ENCODE measurements around the gene CXCR3.
"Not testable (repeated sequence)": the region's sequence is repeated elsewhere in the genome, so short reads cannot be mapped to it uniquely, and the experiment has no call there.

Gene CXCR3

DNA sequence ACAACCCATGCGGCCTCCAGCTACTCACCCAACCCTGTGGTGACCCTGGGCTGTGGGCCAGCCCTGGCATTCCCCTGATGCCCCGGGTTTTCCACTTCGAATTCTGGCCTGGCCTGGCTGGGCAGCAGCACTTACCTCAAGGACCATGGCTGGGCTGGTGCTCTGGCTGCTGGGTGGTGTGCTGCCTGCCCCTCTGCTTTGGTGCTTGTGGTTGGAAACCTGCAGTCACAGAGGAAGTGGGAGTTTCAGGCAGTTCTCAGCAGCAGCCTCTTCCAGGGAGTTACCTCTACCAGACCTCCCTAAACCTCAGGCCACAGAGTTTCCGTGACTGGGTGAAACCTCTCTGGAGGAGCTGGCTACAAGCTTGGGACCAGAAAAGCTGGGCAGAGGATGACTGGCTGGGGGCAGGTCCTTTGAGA, at the start of gene CXCR3:
TSS of gene CXCR3 (minus strand) at position 209 of the 419 bp plus-strand sequence. CDS start at position 147, 62 bp downstream.
- peak; percentile 38 to 41 for DNase-seq (ENCODE audit: low read depth in 2 of 2, low spot score in 1 of 2)

DNA sequence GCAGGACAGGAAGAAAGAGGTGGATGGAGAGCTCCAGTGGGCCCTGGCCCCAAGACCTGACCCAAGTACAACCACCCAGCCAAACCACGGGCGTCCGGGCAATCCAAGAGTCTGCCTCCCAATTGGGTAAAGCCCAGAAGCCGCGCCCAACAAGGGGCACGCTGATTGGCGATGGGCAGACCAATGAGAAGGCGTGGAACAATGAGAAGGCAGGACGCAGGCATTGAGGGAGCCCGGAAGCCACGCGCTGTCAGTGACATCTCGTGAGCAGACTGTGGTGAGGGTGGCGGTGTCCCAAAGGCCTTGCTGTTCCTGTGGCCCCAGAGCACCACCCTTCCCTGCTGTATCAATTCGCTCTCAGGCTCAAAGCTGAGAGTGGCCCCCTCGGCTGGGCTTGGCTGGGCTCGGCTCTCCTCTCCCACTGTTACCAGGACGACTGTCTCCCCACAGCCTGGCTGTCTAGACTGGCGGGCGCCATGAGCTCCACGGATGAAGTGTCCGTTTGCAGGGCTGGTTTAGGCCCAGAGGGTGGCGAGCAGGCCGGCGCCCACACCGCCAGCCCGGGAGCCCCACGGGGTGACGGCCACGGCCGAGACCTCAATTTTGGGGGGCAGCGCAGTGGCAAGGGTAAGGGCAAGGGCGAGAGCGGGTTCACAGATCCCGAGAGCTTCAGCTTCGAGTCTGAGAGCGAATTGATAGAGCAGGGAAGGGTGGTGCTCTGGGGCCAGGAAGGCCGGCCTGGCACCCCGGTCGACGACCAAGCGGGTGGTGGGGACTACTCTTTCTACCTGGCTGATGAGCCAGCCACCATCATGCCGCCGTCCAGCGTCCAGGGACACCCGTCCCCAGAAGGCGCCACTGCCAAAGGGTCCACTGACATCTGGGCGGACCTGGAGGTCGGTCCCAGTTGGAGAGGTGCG, 49.3 kb upstream of the CXCR3 start, which contains the start of gene LOC101059915:
TSS of gene LOC101059915 (plus strand) at position 219 of the 920 bp plus-strand sequence.
- DNase-seq (ENCODE audit: low read depth in 2 of 2, low spot score in 1 of 2): no peak

DNA sequence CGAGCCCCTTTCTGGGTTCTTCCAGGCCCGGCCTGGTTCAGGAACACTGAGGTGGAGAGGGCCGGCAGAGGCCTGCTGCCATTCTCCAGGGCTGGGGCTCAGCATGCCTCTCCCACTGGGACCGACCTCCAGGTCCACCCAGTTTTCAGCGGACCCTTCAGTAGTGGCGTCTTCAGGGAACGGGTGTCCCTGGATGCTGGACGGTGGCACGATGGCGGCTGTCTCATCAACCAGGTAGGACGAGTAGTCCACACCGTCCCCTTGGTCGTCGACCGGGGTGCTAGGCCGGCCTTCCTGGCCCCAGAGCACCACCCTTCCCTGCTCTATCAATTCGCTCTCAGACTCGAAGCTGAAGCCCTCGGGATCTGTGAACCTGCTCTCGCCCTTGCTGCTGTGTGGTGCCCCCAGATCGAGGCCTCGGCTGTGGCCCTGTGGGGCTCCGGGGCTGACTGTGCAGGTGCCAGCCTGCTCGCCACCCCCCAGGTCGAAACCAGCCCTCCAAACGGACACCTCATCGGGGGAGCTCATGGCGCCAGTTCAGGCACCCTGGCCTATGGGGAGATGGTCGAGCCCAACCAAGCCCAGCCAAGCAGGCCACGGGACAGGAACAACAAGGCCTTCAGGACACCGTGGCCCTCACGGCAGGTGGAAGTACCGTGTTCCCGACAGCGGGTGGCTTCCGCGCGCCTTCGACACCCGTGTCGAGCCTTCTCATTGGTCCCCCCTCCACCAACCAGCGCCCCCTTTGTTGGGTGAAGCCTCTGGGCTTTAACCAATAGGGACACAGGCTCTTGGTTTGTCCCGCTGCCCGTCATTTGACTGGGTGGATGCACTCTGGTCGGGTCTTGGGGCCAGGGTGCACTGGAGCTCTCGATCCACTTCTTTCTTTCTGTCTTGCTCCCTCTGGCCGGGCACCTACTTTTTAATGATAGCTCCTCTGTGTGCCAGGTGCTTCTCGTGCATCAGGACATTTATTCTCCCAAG, 48.2 kb upstream of the CXCR3 start:
- no peak for DNase-seq (ENCODE audit: low read depth in 2 of 2, low spot score in 1 of 2)

DNA sequence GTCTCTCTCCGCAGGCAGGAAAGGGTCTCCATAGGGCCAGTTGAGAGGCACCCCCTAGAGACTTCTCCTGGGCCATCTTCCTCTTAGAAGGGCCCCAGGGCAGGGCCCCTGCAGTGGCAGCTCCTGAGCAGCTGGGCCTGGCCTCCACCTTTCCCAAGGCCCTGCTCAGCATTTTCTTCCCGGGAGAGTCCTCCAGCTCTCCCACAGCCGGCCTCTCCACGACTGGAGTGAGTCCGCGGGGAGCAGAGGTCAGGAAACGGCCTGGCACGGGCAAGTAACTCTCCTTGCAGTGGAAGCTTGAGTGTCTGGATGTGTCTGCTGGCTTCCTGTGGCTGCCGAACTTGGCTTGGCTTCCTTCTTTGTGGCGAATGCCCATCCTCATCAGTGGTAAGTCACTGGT, 47.4 kb upstream of the CXCR3 start:
- no peak for DNase-seq (ENCODE audit: low read depth in 2 of 2, low spot score in 1 of 2)

DNA sequence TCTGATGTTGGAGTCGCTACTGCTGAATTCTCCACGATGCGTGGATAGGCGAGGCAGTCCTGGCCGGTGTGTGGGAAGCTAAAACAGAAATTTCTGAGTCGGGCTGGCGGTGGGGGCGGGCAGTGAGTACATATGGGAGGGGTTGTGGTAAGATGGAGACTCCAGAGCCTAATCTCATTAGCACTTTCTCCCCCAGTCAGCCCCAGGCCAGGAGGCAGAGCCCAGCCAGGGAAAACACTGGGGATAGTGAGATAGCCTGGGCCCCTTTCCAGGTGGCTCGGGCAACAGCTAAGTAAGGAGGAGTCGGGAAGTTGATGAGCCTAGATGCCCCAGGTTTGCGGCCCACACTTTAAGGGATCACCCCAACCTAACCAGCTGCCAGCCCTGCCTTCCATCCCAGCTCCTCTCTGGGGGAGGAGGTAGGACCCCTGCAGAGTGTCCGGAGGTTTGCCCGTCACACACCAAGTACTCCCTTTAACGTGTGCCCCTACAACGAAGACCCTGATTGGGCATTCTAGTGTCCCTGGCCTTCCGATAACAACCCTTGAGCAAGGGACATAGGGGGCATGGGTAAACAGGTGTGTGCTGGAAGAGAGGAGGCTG, 46.7 kb upstream of the CXCR3 start:
- no peak for DNase-seq (ENCODE audit: low read depth in 2 of 2, low spot score in 1 of 2)

DNA sequence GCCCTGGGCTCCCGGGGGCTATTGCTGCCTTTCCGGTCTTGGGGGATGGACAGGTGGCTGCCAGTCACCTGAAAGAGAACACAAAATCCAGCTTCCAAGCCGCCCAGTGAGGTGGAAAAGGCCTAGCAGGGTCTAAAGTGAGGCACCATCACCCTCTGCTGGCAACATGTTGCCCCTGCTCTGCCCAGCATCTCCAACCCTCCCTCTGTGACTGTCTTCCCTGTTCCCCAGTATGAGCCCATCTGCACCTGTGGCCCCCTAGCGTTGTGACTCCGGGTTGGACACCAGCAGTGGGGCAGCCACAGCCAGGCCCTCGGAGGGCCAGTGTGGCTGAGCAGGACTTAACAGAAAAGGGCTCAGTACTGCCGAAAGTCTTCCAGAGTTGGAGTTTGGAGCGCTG, 45.9 kb upstream of the CXCR3 start:
- DNase-seq (ENCODE audit: low read depth in 2 of 2, low spot score in 1 of 2): not testable (repeated sequence)

DNA sequence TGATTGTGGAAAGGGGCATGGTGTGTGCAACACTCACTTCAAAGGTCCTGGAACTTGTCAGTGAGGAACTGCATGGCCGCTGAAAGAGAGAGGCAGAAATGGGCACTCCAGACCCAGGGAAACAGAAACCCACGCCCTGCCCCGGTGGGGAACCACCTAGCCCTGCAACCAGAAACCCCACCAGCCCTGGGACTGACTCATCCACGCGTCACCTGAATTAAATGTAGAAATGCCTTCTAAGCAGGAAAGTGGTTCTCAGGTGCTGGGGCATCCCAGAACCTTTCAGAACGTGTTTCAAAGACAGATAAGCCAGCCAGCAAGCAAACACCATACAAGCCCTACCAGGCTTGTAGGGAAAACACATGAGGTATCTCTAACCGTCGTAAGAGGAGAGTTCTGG, 44.9 kb upstream of the CXCR3 start:
- DNase-seq (ENCODE audit: low read depth in 2 of 2, low spot score in 1 of 2): peak in 1 of 2 donors; percentile 19

DNA sequence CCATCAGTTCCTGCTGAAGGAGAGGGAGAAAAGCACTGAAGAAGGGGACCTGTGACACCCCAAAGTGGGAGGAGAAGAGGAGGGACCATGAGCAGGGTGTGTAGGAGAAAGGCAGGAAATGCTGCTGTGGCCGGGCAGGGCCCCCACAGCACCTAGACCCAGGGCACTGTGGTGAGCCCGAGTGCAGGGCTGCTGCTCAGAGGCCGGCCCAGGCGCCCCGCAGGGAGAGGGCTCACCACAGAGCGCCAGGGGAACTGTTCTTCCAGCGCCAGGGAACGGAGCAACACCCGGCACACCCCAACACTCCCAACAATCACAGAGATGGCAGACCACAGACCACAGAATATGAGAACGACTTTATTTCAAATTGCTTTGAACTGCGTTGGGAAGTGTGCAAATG, 44.3 kb upstream of the CXCR3 start:
- DNase-seq (ENCODE audit: low read depth in 2 of 2, low spot score in 1 of 2): not testable (repeated sequence)

DNA sequence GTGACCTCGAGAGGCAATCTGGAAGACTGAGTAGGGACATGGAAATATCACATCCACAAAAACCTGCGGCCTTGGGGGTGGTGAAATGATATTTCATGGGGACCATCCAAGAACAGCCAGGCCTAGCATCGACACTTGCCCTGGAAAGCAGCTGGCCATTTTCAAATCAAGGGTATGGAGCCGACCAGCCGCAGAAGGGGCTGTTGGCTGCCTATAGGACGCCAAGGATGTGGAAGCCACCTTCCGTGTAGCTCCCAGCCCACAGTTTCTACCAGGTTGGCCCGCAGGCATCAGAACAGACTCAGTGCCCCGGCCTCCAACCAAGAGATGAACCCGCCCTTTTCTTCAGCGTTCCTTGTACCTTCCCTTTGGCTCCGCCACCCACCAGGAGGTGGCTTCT, 43.6 kb upstream of the CXCR3 start:
- no peak for DNase-seq (ENCODE audit: low read depth in 2 of 2, low spot score in 1 of 2)

DNA sequence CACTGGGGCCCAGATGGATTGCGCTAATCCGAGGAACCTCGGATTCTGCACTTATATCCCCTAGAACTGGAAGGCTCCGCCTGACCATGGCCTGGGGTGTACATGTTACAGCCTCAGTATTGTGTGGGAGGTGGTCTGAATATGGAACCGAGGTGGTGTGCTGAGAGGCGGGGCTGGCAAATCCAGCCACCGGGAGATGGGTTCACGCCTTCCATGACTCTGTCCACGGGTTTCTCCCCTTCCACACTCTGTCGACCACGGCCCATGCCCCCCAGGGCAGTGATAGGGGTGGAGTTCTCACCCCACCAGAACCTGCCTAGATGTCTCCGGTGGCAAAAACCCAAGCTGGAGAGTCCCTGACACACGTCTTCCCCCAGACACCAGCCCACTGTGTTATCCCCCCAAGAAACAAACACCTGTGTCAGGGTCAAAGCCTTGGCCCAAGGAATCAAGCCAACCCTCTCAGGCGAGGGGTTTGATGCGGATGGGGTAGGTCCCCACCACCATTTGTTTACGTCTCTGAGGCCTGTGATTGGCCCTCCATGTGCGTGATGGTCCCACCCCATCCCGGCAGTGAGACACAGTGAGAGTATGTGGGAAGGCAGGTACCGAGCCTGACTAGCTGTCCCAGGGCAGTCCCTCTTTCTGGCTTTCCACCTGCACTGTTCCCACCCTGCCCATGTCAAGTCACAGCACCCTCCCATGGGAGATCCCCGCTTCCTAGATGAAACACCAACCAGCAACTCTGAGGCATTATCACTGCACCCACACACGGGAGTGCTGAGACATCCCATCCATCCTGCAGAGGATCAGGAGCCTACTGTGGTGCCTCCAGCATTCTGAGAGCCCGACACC, 42.5 kb upstream of the CXCR3 start:
- no peak for DNase-seq (ENCODE audit: low read depth in 2 of 2, low spot score in 1 of 2)

DNA sequence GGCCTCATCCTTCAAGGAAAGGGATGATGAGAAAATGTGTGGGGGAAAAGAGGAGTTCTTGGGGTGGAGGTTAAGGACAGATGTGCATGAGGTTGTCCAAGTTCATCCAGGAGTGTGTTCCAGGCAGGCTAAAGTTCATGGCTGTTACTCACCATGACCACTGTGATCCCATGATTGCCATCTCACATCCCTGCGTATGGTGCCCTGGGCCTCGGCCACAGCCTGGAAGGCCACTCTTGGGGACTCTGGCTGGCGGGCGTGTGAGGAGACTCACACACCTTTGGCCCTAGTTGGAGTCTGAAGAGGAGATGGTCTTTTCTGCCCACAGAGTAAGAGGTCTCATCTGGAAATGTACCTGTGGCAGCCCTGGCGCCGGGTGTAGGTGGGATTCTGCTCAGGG, 41.6 kb upstream of the CXCR3 start:
- DNase-seq (ENCODE audit: low read depth in 2 of 2, low spot score in 1 of 2): no peak

DNA sequence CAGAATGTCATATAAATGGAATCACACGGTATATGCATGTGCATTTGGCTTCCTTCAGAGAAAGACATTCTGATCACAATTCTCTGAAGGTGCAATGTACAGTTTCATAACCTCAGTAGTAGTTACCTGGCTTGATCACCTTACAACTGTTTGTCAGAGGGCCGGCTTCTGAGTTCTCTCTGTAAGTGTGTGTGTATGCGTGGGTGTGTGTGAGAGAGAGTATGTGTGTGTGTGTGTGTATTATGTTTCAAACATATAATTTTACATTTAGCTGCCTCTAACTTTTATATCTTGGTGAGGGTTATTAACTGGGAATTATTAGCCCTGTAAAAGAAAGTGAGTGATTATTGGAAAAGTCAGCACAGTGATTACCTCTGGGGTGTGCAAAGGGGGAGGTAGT, 41.0 kb upstream of the CXCR3 start:
- DNase-seq (ENCODE audit: low read depth in 2 of 2, low spot score in 1 of 2): no peak

DNA sequence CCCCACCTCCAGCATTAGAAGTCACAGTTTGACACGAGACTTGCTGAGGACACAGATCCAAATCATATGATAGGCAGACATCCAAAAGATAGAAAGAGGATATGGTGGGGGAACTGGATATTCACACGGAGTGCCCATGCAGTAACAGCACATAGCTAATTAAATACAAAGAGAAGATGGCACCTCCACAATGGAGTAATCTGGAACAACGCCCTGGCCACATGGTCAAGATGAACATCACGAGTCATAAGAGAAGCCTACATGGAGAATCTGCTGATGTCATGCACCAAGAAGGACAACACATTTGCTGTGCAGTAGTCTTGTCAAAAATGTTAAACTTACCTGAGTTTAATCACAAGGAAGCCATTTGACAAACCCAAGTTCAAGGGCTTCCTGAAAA, 39.0 kb upstream of the CXCR3 start:
- no peak for DNase-seq (ENCODE audit: low read depth in 2 of 2, low spot score in 1 of 2)

DNA sequence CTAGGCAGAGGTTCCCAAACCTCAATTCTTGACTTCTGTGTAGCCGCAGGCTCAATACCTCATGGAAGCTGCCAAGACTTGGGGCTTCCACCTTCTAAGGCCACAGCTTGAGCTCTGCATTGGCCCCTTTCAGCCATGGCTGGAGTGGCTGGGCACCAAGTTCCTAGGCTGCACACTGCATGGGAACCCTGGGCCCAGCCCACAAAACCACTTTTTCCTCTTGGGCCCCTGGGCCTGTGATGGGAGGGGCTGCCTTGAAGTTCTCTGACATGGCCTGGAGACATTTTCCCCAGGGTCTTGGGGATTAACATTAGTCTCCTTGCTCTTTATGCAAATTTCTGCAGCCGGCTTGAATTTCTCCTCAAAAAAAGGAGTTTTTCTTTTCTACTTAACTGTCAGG, 35.0 kb upstream of the CXCR3 start:
- no peak for DNase-seq (ENCODE audit: low read depth in 2 of 2, low spot score in 1 of 2)

DNA sequence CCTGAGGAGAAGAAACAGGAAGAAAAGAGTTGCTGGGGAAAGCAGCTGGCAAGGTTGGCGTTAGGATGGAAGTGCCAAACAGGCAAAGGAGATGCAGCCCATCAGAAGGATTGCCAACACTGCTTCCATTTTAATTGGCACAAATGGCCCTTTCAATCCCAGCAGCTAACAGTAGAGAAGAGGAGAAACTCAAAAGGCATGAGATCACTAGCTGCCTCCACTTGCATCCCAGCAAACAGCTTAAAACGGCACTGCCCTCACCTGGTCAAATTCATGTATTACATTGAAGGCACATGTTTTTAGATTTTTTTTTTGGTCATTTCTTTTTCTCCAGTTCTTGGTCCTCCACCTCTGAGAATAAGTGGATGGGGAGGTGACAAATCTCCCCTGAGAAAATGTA, 34.1 kb upstream of the CXCR3 start:
- DNase-seq (ENCODE audit: low read depth in 2 of 2, low spot score in 1 of 2): peak; percentile 22 to 23

DNA sequence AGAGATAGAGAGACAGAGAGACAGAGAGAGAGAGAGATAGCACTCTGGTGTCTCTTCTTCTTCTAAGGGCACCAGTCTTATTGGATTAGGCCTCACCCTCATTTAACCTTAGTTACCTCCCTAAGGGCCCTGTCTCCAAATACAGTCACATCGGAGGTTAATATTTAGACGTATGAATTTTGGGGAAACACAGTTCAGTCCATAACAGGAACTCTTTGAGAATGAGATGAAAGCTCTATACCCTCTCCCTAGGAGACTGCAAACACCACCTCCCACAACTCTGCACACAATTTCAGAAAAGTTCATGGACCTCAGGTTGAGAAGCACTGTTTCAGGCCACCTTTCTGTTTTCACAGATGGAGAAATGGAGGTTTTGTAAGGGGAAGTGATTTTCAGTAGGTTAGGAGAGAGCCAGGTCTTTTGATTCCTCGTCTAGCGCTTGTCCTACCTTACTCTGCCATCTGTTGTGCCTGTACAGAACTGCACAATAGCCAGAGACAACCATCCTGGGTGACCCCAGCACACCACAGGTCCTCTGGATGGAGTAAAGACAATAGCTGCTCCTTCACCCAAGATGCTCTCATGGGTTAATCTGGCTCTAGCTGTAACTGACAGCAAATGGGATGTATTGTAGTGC, 32.1 kb upstream of the CXCR3 start:
- no peak for DNase-seq (ENCODE audit: low read depth in 2 of 2, low spot score in 1 of 2)

DNA sequence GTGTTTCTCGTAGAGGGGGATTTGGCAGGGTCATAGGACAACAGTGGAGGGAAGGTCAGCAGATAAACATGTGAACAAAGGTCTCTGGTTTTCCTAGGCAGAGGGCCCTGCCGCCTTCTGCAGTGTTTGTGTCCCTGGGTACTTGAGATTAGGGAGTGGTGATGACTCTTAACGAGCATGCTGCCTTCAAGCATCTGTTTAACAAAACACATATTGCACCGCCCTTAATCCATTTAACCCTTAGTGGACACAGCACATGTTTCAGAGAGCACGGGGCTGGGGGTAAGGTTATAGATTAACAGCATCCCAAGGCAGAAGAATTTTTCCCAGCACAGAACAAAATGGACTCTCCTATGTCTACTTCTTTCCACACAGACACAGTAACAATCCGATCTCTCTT, 26.1 kb upstream of the CXCR3 start:
- not testable (repeated sequence) for DNase-seq (ENCODE audit: low read depth in 2 of 2, low spot score in 1 of 2)

DNA sequence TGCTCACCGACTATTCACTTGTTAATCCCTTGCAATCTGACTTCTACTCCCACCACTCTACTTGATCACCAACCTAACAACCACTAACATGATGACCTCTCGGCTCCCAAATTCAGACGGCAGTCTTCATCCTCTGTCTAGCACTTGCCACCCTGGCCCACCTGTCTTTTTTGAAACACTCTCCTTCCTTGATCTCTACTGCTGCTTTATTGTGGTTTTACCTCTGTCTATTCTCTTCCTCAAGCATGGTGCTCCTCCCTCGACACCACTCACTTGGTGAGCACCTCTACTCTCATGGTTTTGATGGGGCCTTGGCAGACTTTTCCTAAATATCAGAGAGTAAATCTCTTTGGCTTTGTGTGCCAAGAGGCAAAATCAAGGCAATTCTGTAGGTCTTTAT, 21.7 kb upstream of the CXCR3 start:
- no peak for DNase-seq (ENCODE audit: low read depth in 2 of 2, low spot score in 1 of 2)

DNA sequence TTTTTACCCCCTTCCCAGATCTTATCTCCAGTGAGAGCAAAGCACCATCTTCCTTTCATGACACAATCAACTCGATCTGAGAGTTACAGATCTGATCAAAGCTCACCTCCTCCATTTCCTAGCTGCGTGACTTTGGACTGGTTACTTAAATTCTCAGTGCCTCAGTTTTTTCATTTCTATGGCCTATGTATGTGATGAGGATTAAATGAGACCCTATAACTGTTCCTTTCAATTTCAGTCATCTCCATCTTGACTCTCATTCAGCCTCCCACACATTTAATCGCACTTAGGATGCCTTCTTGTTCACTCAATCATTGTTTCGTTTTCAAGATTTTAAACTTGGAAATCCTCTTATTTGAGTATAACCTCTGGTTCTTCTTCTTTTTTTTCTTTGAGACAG, 20.1 kb upstream of the CXCR3 start:
- no peak for DNase-seq (ENCODE audit: low read depth in 2 of 2, low spot score in 1 of 2)

DNA sequence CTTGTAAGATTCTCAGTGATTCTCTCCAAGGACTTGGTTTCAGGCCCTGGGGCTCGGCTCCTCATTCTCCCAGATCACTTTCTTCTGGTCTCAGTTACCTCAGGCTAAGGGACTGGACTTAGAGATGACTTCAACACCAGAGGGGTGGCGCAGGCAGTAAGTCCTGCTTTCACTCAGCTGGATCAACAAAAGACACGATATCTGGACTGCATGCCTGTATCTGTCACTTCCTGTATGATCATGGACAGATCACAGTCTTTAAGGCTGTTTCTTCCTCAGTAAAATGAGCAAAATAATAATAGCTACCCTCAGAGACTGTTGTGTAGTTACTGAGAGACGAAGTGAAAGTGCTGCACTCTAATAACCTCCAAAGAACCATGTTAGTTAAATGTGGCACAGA, 19.5 kb upstream of the CXCR3 start:
- no peak for DNase-seq (ENCODE audit: low read depth in 2 of 2, low spot score in 1 of 2)
